ENCODE measurements around the gene ISG15.
"Not testable (repeated sequence)": the region's sequence is repeated elsewhere in the genome, so short reads cannot be mapped to it uniquely, and the experiment has no call there.

ISG15 gene

GRCh38 chr1:995665-996633 is 17.3 kb upstream of the ISG15 start:
- no peak for DNase-seq (ENCODE audit: low read depth)

GRCh38 chr1:996851-997712 is 16.2 kb upstream of the ISG15 start:
- DNase-seq (ENCODE audit: low read depth) = no peak

- no peak for DNase-seq (ENCODE audit: low read depth)
Measured at GRCh38 chr1:997713-997992, 15.6 kb upstream of the ISG15 start.

DNA sequence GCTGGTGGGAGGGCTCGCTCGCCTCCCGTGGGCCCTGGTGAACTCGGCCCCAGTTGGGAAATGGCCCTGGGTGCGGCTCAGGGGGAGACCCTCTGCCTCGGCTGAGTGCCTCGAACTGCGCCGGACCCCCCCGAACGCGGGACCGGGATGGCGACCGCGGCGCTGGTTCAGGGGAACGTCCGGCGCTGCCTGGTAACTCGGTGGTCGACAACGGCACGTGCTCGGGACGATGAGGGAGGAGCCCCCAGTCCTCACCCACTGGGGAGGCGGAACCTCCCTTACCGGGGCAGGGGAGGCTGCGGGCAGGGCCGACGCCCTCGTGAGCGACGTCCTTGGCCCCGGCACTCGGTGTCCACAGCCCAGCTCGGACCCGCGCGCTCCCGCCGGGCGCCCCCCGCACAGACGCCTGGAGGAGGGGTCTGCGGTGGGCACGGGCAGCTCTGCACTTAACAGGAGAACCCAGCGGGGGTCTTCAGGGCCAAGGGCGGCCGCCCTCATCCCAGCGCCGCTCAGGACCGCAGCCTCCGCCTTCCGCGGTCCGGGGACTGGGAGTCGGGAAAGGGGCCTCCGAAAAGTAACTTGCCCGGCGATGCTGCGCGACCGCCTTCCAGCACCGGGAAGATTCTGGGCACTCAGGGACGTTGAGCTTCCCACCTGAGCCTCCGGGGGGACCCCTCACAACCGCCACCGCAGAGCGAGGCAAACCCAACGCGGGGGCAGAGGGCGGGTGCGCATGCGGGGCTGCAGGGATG is 15.1 kb upstream of the ISG15 start:
- no peak for DNase-seq (ENCODE audit: low read depth)

GRCh38 chr1:998745-998994 is 14.6 kb upstream of the ISG15 start:
- DNase-seq (ENCODE audit: low read depth) = no peak

DNA sequence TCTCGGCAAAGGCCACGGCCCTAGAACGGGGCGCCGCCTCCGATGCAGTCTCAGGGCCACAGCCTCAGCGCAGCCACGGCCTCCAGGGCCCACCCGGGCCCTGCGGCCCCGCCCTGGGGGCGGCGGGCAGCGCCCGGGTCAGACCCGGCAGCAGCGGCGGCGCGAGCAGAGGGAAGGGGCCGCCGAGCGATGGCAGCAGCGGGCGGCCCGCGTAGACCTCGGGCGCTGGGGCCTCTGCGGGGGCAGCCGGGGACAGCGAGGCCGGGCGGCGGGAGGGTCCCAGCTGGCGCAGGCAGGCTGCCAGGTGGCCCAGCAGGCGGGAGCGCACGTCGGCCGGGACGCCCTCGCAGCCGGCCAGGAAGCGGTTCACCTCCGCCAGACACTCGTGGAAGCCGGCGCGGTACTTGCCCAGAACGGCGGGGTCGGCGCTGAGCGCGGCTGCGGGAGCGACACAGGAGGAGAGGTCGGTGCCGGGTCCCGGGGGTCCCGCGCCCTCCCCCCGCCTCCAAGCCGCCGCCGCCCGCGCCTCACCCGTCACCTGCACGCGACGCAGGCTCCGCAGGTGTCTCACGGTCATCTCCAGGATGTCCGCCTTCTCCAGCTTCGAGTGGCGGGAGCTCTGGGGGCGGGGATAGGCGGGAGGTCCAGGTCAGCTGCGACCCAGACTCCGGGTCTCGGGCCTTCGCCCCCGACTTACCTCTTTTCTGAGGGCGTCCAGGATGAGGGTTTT is 14.1 kb upstream of the ISG15 start:
- no peak for DNase-seq (ENCODE audit: low read depth)

GRCh38 chr1:999725-1000356 is 13.5 kb upstream of the ISG15 start, which contains the start of gene HES4:
Gene HES4 (minus strand): TSS chr1:1000097. CDS start chr1:999973, 124 bp downstream.
- DNase-seq (ENCODE audit: low read depth) = no peak

DNA sequence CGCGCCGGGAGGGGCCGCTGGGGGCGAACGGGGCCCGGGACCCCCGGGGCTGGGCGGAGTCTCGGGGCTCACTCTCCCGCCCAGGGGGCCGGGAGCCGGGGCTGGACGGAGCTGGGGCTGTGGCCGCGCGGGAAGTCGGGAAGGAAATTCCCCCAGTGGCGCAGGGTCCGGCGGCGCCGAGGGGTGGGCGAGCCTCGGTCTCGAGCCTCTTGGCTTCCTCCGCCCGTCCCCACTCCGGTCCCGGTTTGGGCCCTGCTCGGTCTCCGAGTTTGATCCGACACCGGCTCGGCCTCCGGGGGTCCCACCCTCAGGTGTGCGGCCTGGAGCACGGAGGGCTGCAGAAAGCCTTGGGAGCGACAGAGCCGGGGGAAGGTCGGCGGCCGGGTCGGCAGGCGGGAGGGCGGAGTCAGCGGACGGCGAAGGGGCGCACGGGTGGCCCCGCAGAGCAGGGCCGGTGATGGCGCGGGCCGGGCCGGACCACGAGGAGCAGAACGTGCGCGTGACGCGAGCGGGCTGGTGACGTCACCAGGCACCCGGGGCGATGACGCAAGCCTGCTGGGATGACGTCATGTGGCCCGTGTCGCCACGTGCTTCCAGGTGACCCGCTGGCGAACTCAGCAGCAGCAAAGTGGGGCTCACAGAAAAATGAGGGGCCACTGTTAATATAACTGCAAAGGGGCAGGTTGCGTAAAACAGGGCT is 12.8 kb upstream of the ISG15 start:
- DNase-seq (ENCODE audit: low read depth) = no peak

DNA sequence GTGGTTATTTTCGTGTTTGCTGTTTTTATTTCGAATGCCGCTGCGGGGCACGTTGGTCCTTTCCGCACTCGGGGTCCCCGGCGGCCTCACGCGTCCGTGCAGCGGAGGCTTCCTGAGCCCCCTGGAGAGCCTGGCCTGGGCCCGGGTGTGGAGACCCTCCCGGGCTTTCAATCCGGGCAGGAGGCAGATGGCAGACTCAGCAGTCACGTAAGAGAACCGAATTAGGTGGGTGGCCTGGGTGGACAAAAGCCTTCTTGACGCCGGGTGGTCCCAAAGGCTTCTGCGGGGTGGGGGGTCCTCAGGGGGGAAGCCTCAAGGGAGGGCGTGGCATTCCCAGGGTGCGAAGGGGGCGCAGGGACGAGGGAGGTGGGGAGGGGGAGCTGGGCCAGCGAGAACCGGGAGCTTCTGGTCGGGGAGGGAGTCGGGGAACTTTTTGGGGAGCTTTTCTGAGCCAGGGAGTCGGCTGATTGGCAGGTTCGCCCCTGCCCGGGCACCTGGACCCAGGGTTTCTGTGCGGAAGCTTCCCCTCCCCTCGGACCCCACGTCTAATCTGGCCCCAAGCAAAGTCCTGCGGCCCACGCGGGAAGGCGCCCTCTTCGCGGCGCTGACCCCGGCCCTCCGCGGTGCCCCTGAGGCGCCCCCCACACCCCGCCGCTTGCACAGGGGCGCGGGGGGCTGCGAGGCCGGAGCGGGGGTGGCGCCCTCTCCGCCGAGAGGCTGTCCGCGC is 12.1 kb upstream of the ISG15 start:
- DNase-seq (ENCODE audit: low read depth) = no peak

GRCh38 chr1:1003618-1004419 is 9.5 kb upstream of the ISG15 start:
- no peak for DNase-seq (ENCODE audit: low read depth)

DNA sequence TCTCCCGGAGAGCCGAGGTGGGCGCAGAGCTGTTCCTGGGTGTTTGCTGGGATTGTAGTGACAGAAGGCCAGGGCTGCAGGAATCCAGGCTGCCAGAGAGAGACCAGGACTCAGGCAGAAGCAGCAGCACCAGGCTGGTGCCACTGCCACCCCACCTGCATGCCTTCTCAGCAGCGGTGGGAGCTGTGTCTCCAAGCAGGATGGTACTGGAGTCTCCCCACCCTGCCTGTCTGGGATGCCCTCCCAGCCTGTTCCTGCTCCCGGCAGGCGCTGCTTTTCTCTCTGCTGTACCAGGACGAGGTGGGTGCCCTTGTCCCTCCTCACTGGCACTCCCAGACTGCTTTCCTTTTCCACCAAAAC is 8.9 kb upstream of the ISG15 start:
- DNase-seq (ENCODE audit: low read depth) = no peak

DNA sequence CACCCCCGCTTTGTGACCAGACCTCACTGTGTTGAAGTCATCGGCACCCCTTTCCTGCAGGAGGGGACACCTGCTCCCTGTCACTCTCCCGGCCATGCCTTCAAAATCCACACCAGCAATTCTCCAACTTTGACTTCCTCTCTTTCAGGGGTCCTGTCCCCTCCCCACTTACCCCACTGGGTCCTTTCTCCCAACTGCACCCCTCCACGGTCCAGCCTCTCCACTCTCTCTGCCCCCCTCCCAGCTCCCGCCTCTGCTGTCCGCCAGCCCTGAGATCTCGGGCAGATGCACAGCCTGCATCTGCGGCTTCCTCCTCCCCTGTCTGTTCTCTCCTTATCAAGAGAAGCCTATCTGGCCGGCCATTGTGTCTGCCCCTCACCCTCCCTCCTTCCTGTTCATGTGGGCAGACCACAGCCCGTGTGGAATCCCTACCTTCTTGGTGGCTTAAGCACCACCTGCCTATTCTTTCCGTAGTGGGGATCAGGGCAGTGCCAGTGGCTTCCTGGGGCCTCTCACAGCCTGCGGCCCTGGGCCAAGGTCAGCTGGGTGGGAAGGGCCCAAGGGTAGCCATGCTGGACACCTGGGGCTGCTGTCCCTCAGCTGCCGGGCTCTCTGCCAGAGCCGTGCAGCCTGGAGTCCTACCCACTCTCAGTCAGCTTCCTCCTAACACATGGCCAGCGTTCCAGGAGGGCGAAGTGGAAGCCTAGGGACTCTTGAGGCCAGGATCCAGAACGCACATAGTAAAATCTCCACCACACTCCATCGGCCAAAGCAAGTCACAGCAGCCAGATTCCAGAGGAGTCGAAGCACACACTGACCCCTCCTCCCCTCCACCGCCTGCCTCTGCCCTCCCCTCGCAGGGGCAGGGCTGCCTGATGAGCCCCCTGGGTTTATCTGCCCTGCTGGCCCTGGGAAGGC is 8.3 kb upstream of the ISG15 start:
- DNase-seq (ENCODE audit: low read depth) = no peak

DNA sequence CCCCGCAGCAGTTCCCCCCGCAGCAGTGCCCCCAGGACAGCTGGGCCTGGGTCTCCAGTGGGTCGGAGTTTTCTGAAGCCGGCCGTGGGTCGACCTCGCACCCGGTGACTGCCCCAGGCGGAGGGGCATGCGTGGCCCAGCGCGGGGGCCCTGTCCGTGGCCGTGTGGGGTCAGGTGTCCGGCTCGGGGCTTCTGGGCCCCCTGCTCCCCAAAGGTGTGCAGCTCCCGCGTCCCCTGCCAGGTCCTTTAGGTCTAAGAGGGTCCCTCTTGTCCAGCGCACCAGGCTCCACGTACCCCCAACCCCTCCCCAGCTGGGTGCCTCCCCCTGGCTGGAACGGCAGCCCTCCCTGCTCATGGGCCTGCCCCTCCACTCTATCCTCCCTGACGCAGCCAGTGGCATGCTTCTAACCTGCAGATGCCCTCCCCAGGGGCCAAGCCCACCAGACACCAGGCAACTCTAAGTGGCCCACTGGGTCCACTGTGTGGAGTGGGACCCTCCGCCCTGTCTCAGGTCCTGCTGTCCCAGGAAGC is 7.5 kb upstream of the ISG15 start:
- no peak for DNase-seq (ENCODE audit: low read depth)

GRCh38 chr1:1006305-1007159 is 6.8 kb upstream of the ISG15 start:
- no peak for DNase-seq (ENCODE audit: low read depth)

DNA sequence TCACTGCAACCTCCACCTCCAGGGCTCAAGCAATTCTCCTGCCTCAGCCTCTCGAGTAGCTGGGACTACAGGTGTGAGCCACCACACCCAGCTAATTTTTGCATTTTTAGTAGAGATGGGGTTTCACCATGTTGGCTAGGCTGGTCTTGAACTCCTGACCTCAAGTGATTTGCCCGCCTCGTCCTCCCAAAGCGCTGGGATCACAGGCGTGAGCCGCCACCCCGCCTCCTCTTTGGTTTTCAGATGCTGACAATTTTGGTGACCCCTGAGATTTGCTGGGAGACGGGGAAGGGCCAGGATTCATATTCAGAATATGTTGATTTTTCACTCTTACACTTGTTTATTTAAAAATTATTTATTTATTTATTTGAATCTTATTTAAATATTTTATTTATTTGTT is 3.2 kb upstream of the ISG15 start:
- DNase-seq (ENCODE audit: low read depth) = not testable (repeated sequence)

GRCh38 chr1:1011396-1011949 is 1.8 kb upstream of the ISG15 start:
- no peak for DNase-seq (ENCODE audit: low read depth)

DNA sequence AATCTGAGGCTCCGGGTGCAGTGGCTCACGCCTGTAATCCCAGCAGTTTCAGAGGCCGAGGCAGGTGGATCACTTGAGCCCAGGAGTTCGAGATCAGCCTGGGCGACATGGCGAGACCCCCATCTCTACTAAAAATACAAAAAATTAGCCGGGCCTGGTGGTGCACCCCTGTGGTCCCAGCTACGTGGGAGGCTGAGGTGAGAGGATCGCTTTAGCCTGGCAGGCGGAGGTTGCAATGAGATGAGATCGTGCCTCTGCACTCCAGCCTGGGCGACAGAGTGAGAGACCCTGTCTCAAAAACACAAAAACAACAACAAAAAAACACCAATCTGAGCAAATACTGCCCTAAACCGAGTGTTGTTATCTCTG is 577 bp upstream of the ISG15 start:
- DNase-seq (ENCODE audit: low read depth) = not testable (repeated sequence)

Measured in stimulated activated CD8-positive, alpha-beta memory T cell treated with anti-CD3 and anti-CD28 coated beads, Interleukin-12 subunit alpha, Interleukin-12 subunit beta, amount 100 ng/mL, for 1 hour (primary cell).